Activated T-cell treated with anti-CD3 and anti-CD28 coated beads, Interleukin-2, amount 50 U/mL, for 4 hours (primary cell): ENCODE measurements around the gene ST8SIA6. TPM values are rescaled to one million over a fixed set of nuclear protein-coding genes. Genes with fewer than 3 reads are reported as not detected.
A peak's percentile ranks its signal among the peaks of the same experiment; 100 is the strongest.
"Not testable (repeated sequence)": the region's sequence is repeated elsewhere in the genome, so short reads cannot be mapped to it uniquely, and the experiment has no call there.

Experiments
- ATAC-seq, 2 donors: fragments of 200-7000 bp; cut with Tn5 transposase; one replicate each; pipeline ENCODE4 v1.10.0; 2021
- DNase-seq: peaks from one replicate; pipeline ENCODE4 v3.0.0-alpha.2; 2020
- H3K27me3 Mint-ChIP-seq: one replicate; pipeline ENCODE4 v1.8.0; 2021; ENCODE audit warnings: low read depth, mixed read lengths
- H3K36me3 Mint-ChIP-seq: one replicate; pipeline ENCODE4 v1.8.0; 2022; ENCODE audit warnings: mixed read lengths; ENCODE audit not compliant: insufficient read depth
- H3K4me1 Mint-ChIP-seq: one replicate; pipeline ENCODE4 v1.8.0; 2021; ENCODE audit warnings: low read depth, mixed read lengths
- H3K4me3 Mint-ChIP-seq: one replicate; pipeline ENCODE4 v1.8.0; 2021; ENCODE audit warnings: mild to moderate bottlenecking, moderate library complexity, mixed read lengths
- H3K9me3 Mint-ChIP-seq: one replicate; pipeline ENCODE4 v1.8.0; 2021; ENCODE audit warnings: mixed read lengths
- total RNA-seq, 3 donors: library from RNA; stranded (reverse); gene quantifications; one replicate each; pipeline ENCODE4 v1.2.1, GENCODE V29; 2021

Gene ST8SIA6
- total RNA-seq, 3 donors from 2014 or later, result 0.33 TPM; not detected in 2

GRCh38 chr10:17344206-17344605 is 110.2 kb downstream of the ST8SIA6 start:
- DNase-seq (no peak), ATAC-seq (no peak)
- peaks cover 19% of the 10 kb centered on the region for H3K9me3 Mint-ChIP-seq
- H3K4me1 Mint-ChIP-seq, result no peaks in the 10 kb centered on the region
- no peak overlapping the region for H3K4me3 Mint-ChIP-seq
- H3K36me3 Mint-ChIP-seq, result no peaks in the 10 kb centered on the region
- peaks cover 2% of the 10 kb centered on the region for H3K27me3 Mint-ChIP-seq

- H3K9me3 Mint-ChIP-seq, result peaks cover 19% of the 10 kb centered on the region
- no peak for DNase-seq
- H3K4me3 Mint-ChIP-seq, result no peak overlapping the region
- ATAC-seq, result no peak
- H3K4me1 Mint-ChIP-seq, result no peaks in the 10 kb centered on the region
- peaks cover 5% of the 10 kb centered on the region for H3K27me3 Mint-ChIP-seq
- H3K36me3 Mint-ChIP-seq, result no peaks in the 10 kb centered on the region
Measured at GRCh38 chr10:17343118-17343517, 111.3 kb downstream of the ST8SIA6 start.

- peaks cover 9% of the 10 kb centered on the region for H3K27me3 Mint-ChIP-seq
- no peaks in the 10 kb centered on the region for H3K4me1 Mint-ChIP-seq
- H3K4me3 Mint-ChIP-seq, result no peak overlapping the region
Measured at GRCh38 chr10:17340144-17340829, 114.1 kb downstream of the ST8SIA6 start.

GRCh38 chr10:17335065-17335464 is 119.3 kb downstream of the ST8SIA6 start:
- peaks cover 9% of the 10 kb centered on the region for H3K27me3 Mint-ChIP-seq
- H3K4me1 Mint-ChIP-seq, result no peaks in the 10 kb centered on the region
- ATAC-seq (no peak), DNase-seq (no peak)
- peaks cover 7% of the 10 kb centered on the region for H3K9me3 Mint-ChIP-seq
- H3K4me3 Mint-ChIP-seq, result no peak overlapping the region
- no peaks in the 10 kb centered on the region for H3K36me3 Mint-ChIP-seq

More at GRCh38 chr10:17340144-17340829, 114.1 kb downstream of the ST8SIA6 start:
- no peak for DNase-seq
- ATAC-seq, result no peak
- peaks cover 19% of the 10 kb centered on the region for H3K9me3 Mint-ChIP-seq
- no peaks in the 10 kb centered on the region for H3K36me3 Mint-ChIP-seq

GRCh38 chr10:17330501-17330900 is 123.9 kb downstream of the ST8SIA6 start:
- DNase-seq (no peak), ATAC-seq (no peak)
- Mint-ChIP-seq H3K27me3 (no peaks in the 10 kb centered on the region), H3K4me3 (no peak overlapping the region), H3K4me1 (no peaks in the 10 kb centered on the region), H3K36me3 (no peaks in the 10 kb centered on the region), H3K9me3 (no peaks in the 10 kb centered on the region)

- ATAC-seq (no peak), DNase-seq (no peak)
- H3K4me3 Mint-ChIP-seq, result no peak overlapping the region
- no peaks in the 10 kb centered on the region for H3K9me3 Mint-ChIP-seq
- H3K27me3 Mint-ChIP-seq, result no peaks in the 10 kb centered on the region
- H3K36me3 Mint-ChIP-seq, result no peaks in the 10 kb centered on the region
- no peaks in the 10 kb centered on the region for H3K4me1 Mint-ChIP-seq
Measured at GRCh38 chr10:17326377-17326776, 128.0 kb downstream of the ST8SIA6 start.

- not testable (repeated sequence) for H3K36me3 Mint-ChIP-seq, DNase-seq, H3K4me3 Mint-ChIP-seq, H3K27me3 Mint-ChIP-seq, ATAC-seq, H3K9me3 Mint-ChIP-seq, H3K4me1 Mint-ChIP-seq
Measured at GRCh38 chr10:17321957-17322356, 132.4 kb downstream of the ST8SIA6 start.

GRCh38 chr10:17316488-17317170 is 137.8 kb downstream of the ST8SIA6 start:
- Mint-ChIP-seq H3K9me3 (no peaks in the 10 kb centered on the region), H3K27me3 (peaks cover 15% of the 10 kb centered on the region), H3K36me3 (no peaks in the 10 kb centered on the region), H3K4me3 (no peak overlapping the region), H3K4me1 (peaks cover 3% of the 10 kb centered on the region)
- no peak for DNase-seq
- no peak for ATAC-seq

- Mint-ChIP-seq H3K9me3 (no peaks in the 10 kb centered on the region), H3K4me3 (no peak overlapping the region), H3K27me3 (peaks cover 27% of the 10 kb centered on the region), H3K36me3 (no peaks in the 10 kb centered on the region), H3K4me1 (no peaks in the 10 kb centered on the region)
- DNase-seq (no peak), ATAC-seq (no peak)
Measured at GRCh38 chr10:17309435-17309834, 145.0 kb downstream of the ST8SIA6 start.

- Mint-ChIP-seq H3K27me3 (peaks cover 24% of the 10 kb centered on the region), H3K4me1 (no peaks in the 10 kb centered on the region), H3K9me3 (no peaks in the 10 kb centered on the region), H3K4me3 (no peak overlapping the region), H3K36me3 (no peaks in the 10 kb centered on the region)
- ATAC-seq (no peak), DNase-seq (no peak)
Measured at GRCh38 chr10:17307123-17307522, 147.3 kb downstream of the ST8SIA6 start.

- Mint-ChIP-seq H3K36me3 (no peaks in the 10 kb centered on the region), H3K9me3 (no peaks in the 10 kb centered on the region)
Measured at GRCh38 chr10:17292375-17292774, 162.0 kb downstream of the ST8SIA6 start.

GRCh38 chr10:17290226-17290625 is 164.2 kb downstream of the ST8SIA6 start:
- Mint-ChIP-seq H3K4me1 (peaks cover 9% of the 10 kb centered on the region), H3K9me3 (no peaks in the 10 kb centered on the region), H3K4me3 (no peak overlapping the region), H3K36me3 (no peaks in the 10 kb centered on the region), H3K27me3 (peaks cover 38% of the 10 kb centered on the region)
- DNase-seq, result no peak
- peak; percentile 82 to 90 for ATAC-seq

More at GRCh38 chr10:17292375-17292774, 162.0 kb downstream of the ST8SIA6 start:
- H3K4me1 Mint-ChIP-seq, result peaks cover 9% of the 10 kb centered on the region
- no peak overlapping the region for H3K4me3 Mint-ChIP-seq
- peaks cover 34% of the 10 kb centered on the region for H3K27me3 Mint-ChIP-seq
- DNase-seq, result no peak
- ATAC-seq, result no peak

GRCh38 chr10:17289763-17290162 is 164.6 kb downstream of the ST8SIA6 start:
- ATAC-seq (no peak), DNase-seq (no peak)
- peaks cover 9% of the 10 kb centered on the region for H3K4me1 Mint-ChIP-seq
- H3K27me3 Mint-ChIP-seq, result peaks cover 37% of the 10 kb centered on the region
- no peak overlapping the region for H3K4me3 Mint-ChIP-seq
- H3K9me3 Mint-ChIP-seq, result no peaks in the 10 kb centered on the region
- no peaks in the 10 kb centered on the region for H3K36me3 Mint-ChIP-seq

- H3K4me3 Mint-ChIP-seq, result no peak overlapping the region
- H3K27me3 Mint-ChIP-seq, result peaks cover 31% of the 10 kb centered on the region
- ATAC-seq (no peak), DNase-seq (no peak)
- peaks cover under 1% of the 10 kb centered on the region for H3K36me3 Mint-ChIP-seq
- H3K4me1 Mint-ChIP-seq, result peaks cover 9% of the 10 kb centered on the region
- H3K9me3 Mint-ChIP-seq, result peaks cover 7% of the 10 kb centered on the region
Measured at GRCh38 chr10:17286562-17287550, 167.5 kb downstream of the ST8SIA6 start.
